NCI-H748 (cell line): Measurements from ENCODE around the gene OR8A1.
"Not testable (repeated sequence)": the region's sequence is repeated elsewhere in the genome, so short reads cannot be mapped to it uniquely, and the experiment has no call there.

ENCODE experiments used
- DNase-seq: peaks from one replicate; lab custom pipeline; 2025; ENCODE audit not compliant: unreplicated experiment; lab: John Stamatoyannopoulos, UW

OR8A1 gene

DNA sequence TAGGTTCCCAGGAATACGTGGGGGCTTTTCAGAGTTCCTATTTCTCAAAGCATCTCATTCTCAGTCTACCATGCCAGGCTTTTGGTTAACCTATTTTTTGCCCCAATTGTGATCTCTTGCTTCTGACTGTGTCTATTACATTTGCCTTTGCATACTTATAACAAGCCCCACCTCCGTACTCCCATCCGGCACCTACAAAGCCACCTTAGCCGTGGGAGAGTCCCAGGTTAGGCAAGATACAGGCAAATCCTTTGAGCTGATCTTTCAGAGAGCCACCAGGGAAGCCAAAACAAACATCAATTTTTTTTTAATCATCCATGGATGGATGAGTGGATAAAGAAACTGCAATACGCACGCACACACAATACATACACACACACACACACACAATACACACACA, 22.8 kb downstream of the OR8A1 start:
- peak; percentile 5 for DNase-seq

DNA sequence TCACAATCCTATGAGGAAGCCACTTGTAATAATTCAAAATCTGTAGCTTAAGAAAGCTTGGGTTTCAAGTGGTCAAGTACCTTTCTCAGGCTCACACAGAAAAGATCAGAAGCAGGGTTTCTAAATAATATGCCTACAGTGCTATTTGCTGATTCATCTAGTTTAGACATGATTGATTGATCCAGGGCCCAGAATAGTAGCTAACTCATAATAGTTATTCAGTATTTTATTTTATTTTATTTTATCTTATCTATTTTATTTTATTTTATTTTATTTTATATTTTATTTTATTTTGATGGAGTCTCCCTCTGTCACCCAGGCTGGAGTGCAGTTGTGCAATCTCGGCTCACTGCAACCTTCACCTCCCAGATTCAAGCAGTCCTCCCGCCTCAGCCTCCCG, 25.5 kb downstream of the OR8A1 start:
- DNase-seq: no peak

DNA sequence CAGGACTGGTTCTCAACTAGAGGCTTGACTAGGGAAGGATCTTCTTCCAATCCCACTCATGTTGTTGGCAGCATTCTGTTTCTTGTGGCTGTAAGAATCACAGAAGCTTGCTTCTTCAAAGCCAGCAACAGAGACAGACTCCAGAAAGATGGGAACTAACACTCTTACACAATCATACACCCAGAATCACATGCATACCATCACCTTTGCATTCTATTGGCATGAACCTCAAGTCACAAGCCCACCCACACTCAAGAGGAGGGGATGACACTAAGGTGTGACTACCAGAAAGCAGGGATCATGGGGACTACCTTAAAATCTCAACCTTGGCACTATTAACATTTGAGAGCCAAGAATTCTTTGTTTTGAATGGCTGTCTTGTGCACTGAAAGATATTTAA, 27.8 kb downstream of the OR8A1 start:
- no peak for DNase-seq

DNA sequence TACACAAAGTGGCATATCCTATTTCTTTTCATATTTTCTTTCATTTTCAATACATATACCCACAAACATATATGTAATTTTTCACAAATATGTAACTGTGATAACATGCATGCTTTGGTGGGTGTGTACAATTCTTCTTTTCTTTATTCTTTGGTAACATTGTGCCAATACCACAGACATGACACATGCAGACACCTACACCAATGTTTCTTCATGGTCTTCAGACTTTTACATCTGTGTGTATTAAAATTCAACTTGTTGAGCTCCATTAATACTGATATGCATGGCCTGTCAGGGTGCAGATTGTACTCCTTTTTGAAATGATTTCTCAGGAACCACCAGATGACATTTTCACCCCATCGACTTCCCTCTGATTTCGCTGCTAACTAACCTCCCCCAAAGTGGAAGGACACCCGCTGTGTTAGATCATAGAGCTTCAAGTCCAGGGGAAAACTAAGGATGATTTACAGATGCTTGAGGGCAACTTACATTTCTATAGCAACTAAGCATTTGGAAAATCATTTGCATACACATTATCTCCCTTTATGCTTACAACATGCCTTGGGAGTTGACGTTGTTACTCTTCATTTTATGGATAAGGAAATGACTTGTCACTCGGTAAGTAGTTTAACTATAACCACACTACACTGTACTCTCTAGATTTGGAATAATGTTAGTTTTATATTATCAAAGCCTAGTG, 31.0 kb downstream of the OR8A1 start:
- DNase-seq: no peak

DNA sequence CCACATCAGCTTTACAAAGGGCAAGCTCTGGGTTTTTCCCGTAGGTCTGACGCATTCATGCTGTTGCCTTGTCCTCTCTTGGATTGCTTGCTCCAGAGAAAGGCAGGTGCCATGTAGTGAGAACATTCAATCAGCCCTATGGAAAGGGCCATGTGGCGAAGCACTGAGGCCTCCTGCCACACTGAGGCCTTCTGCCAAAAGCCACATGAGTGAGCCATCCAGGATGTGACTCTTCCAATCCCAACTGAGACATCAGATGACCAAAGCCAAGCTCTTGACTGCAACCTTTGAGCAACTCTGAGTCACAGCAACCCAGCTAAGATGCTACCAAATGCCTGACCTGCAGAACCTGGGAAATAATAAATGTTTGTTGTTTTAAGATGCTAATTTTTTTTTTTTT, 32.4 kb downstream of the OR8A1 start:
- DNase-seq: no peak

DNA sequence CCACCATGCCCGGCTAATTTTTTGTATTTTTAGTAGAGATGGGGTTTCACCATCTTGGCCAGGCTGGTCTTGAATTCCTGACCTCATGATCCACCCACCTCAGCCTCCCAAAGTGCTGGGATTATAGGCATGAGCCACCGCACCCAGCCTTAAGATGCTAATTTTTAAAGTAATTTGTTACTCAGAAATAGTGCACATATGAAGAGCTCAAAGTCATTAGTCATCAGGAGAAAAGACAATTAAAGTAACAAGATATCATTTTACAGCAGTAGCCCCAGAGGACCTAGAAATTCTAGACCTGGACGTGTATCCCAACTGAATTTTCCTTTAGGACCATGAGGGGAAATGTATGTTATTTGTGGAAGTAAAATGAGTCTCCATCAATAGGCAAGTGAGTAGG, 32.9 kb downstream of the OR8A1 start:
- not testable (repeated sequence) for DNase-seq

DNA sequence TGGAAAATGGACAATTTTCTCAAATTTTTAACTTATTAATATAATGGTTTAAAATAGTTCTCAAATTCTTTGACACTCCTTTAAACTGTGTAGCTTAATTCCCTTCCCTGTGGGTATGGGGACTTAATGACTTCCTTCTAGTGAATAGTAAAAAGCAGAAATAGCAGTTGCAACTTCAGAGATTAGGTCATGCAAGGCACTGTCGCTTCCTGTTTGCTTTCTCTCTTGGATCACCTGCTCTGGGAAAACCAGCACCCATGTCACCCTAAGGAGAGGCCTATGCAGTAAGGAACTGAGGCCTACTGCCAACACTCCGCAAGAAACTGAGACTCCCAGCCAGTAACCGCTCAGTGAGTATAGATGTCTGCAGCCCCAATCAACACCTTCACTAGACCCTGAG, 35.9 kb downstream of the OR8A1 start:
- DNase-seq: no peak

DNA sequence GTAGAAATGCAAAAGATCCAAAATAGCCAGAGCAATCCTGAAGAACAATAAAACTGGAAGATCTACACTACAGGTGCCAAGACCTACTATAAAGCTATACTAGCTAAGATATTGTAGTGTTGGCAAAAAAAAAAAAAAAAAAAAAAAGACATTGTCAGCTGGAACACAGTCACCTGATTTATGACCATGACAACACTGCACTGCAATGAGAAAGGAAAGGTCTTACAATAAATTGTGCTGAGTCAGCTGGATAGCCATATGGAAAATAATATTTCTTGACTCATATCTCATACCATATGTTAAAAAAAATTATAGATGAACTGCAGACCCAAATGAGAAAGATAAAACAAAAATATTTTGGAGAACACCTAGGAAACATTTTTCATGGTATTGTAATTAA, 38.4 kb downstream of the OR8A1 start:
- DNase-seq: no peak

DNA sequence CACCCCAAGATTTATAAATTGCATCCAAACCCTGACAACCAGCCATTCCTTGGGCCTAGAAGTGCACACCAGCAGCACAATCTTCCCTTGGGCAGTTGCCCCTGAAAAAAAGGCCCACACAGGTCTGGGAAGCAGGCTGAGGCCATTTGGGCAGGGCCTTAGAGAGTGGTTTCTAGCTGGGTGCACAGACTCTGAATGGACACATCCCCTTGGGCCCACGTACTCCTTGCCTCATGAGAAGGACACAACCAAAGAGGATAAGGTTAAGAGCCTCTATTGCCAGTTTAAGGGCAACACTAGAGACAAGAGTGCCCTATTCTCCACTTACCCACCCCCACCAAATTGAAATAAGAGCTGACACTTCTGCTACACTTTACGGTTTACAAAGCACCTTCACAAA, 40.5 kb downstream of the OR8A1 start:
- no peak for DNase-seq

DNA sequence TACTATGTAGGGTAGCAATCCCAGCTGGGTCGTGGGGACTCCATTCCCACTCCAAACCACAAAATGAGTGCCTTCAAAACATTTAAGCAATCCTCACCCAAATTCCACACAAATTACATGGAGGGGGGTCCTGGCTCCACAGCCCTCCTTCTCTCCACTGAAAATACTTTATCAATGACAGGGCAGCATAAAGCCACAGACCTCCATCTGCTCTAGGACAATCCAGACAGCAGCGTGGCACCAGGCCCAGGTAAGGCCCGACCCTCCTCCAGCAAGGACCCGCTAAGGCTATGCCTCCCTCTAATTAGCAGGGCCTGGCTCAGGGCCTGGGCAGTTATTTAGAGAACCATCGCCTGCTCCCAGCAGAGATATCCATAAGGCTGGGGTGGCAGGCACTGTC, 41.3 kb downstream of the OR8A1 start, which contains the start of gene PANX3:
Gene PANX3, plus strand, starts transcription at position 365 of the 400 bp plus-strand sequence. CDS start 129 bp downstream, outside the sequence.
- no peak for DNase-seq

DNA sequence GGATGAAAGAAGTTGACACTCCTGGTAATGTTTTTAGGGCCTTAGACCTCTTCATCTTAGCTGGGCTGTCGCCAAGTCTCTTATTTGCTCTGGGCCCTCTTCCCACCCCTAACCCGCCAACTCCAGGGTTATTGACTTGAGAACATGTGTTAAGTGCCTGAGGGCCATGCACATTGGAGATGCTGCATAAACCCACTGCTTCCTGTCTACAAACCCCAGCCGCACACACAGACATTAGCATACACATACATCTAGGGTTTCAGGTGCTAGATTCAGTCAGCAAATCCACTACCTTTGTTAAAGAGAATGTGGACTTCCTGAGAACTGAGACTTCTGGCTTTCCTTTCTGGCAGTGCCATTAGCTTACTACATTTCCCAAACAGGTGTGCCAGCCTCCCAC, 42.2 kb downstream of the OR8A1 start:
- no peak for DNase-seq

DNA sequence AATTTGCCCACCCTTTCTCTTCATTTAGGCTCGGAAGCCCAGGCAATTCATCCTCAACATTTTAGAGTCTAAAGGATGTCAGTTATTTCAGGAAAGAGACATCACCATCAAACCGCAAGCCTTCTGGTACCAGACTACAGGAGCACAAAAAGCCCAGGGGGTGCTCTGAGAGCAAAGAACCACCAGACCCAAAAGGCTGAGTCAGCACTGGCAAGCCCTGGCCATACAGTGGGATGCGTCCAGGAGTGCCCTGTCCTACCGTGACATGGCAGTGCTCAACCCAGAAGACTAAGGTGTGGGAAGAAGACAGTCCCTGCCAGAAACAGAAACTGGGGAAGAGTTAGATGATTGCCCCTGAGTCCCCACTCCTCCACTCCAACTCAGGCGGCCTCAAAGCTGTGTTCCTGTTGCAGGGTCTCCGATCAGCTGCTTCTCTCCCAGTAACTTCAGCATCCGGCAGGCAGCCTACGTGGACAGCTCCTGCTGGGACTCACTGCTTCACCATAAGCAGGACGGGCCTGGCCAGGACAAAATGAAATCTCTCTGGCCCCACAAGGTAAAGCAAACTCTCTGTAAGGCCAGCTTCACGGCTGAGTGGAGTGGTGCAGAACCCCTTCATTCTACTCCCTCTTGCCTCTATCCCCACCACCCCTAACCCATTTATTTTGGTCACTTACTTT, 42.9 kb downstream of the OR8A1 start:
- no peak for DNase-seq

DNA sequence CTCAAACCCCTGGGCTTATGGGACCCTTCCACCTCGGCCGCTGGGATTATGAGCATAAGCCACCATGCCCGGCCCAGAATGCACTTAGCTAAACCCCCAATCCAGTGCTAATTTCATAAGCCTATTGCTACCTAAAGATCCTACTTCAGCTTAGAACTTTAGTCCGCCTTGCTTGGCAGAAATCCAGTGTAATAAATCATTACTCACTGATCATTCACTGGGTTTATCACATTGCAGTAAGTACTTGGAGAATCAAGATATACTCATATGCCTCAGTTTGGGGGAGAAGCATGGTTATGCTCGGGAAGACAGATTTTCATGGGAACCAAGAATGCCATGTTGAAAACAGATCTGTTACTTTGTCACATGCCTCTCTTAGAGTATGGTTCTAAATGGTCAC, 49.1 kb downstream of the OR8A1 start:
- no peak for DNase-seq
